ENCODE measurements around the gene PELO. TPM values are rescaled to one million over a fixed set of nuclear protein-coding genes. Genes with fewer than 3 reads are reported as not detected.

PELO gene
- total and polyA plus RNA-seq, 2 donors (not counting 3 experiments of a cell fraction or from before 2014, with no cell fraction given) = 8.6 to 13.2 TPM

- FAIRE-seq = no peak
Observed at GRCh38 chr5:52825826-52826225, 38.1 kb downstream of the PELO start.

More at GRCh38 chr5:52825826-52826225, 38.1 kb downstream of the PELO start:
- H3K4me1 ChIP-seq (ENCODE audit: control insufficient read depth, extremely low read depth, insufficient read depth, low read length) = no peaks in the 10 kb centered on the region
- H3K36me3 ChIP-seq (ENCODE audit: control insufficient read depth in 2 of 2, extremely low read depth in 1 of 2, insufficient read depth in 2 of 2, low read length in 2 of 2) = no peaks in the 10 kb centered on the region
- peaks cover 2% of the 10 kb centered on the region for H3K9me3 ChIP-seq (replicated peaks; ENCODE audit: control insufficient read depth, insufficient read depth, low read length)
- no peak overlapping the region for H3K9ac ChIP-seq (replicated peaks; ENCODE audit: extremely low read depth, insufficient read depth, low read length)
- H3K27me3 ChIP-seq (ENCODE audit: control insufficient read depth in 2 of 2, insufficient read depth in 2 of 2, low read length in 2 of 2) = no peaks in the 10 kb centered on the region
- ChIA-PET POLR2A (no interaction called here), CTCF (interaction anchor here (0.9 to 1.2 kb wide), 5 partner anchors 13 to 132 kb away, joined by 3 to 4 read pairs (median 3); no protein-coding TSS in a partner anchor)
- H2AFZ ChIP-seq (ENCODE audit: low read depth, low read length) = no peak overlapping the region
- no peak for DNase-seq (ENCODE audit: low read depth, low spot score)
- H3K79me2 ChIP-seq (ENCODE audit: control insufficient read depth, insufficient read depth, low read length) = no peaks in the 10 kb centered on the region
- H3K27ac ChIP-seq (ENCODE audit: insufficient read depth, low read depth, low read length) = no peak overlapping the region
- H3K4me2 ChIP-seq (ENCODE audit: insufficient read depth, low read length) = no peak overlapping the region
- intact Hi-C loops (cut with micrococcal nuclease) (no loop called here), dilution Hi-C loops (cut with MboI; ENCODE audit: extremely low pct_ligation_motif_present, low sequenced_read_pairs) (no loop called here)
- H4K20me1 ChIP-seq (replicated peaks; ENCODE audit: control insufficient read depth, extremely low read depth, insufficient read depth, low read length) = no peaks in the 10 kb centered on the region
- no peak overlapping the region for H3K4me3 ChIP-seq (replicated peaks in 1 of 3; ENCODE audit: insufficient read depth in 1 of 3, low read depth in 1 of 3, low read length in 3 of 3)
- no TSS peak for BruUV-seq (replicated peaks)
- H3K9me1 ChIP-seq (replicated peaks; ENCODE audit: control insufficient read depth, extremely low read depth, insufficient read depth, low read length) = no peaks in the 10 kb centered on the region
- TF ChIP-seq GATA2 (IDR thresholded peaks at IDR 0.05; ENCODE audit: insufficient read depth, insufficient read length, low read depth, low read length) (no peak), FOS (IDR thresholded peaks at IDR 0.05; ENCODE audit: borderline replicate concordance, insufficient read depth, low read length) (no peak), POLR2AphosphoS5 (IDR thresholded peaks at IDR 0.05; ENCODE audit: insufficient read depth, low read depth, low read length) (no peak), CTCF (IDR thresholded peaks at IDR 0.05; ENCODE audit: extremely low read depth in 1 of 2, insufficient read depth in 1 of 2, low read depth in 1 of 2, low read length in 2 of 2) (no peak), POLR2A (IDR thresholded peaks at IDR 0.05; ENCODE audit: low read depth, low read length) (no peak), JUN (IDR thresholded peaks at IDR 0.05; ENCODE audit: borderline replicate concordance, insufficient read depth, insufficient read length, low read depth) (no peak), EZH2 (IDR thresholded peaks at IDR 0.05; ENCODE audit: borderline replicate concordance, low read depth, low read length, severe bottlenecking) (no peak), MYC (IDR thresholded peaks at IDR 0.05; ENCODE audit: low read depth, low read length) (no peak), MAX (IDR thresholded peaks at IDR 0.05; ENCODE audit: insufficient read depth, insufficient read length) (no peak)

All from endothelial cell of umbilical vein (primary cell).